Central memory CD8-positive, alpha-beta T cell (primary cell): Measurements from ENCODE around the gene NAALADL2.
"Not testable (repeated sequence)": the region's sequence is repeated elsewhere in the genome, so short reads cannot be mapped to it uniquely, and the experiment has no call there.

Experiments
- ATAC-seq: fragments of 150-1000 bp; cut with Tn5 transposase; replicated peaks from 2 replicates; pipeline ENCODE4 v1.10.0; 2022; ENCODE audit warnings: mild to moderate bottlenecking, moderate FRiP score, moderate number of reproducible peaks; ENCODE audit not compliant: poor library complexity, severe bottlenecking; ENCODE audit errors: extremely low read depth
- DNase-seq, 2 donors: peaks; one replicate each; pipeline ENCODE4 v3.0.0; 2021; ENCODE audit warnings: low spot score in 2 of 2
- H3K27ac Mint-ChIP-seq: one replicate; pipeline ENCODE4 v1.8.0; 2022; ENCODE audit warnings: low read depth, mild to moderate bottlenecking, moderate library complexity, mixed read lengths
- H3K27me3 Mint-ChIP-seq: one replicate; pipeline ENCODE4 v1.8.0; 2022; ENCODE audit warnings: mixed read lengths
- H3K36me3 Mint-ChIP-seq: one replicate; pipeline ENCODE4 v1.8.0; 2022; ENCODE audit warnings: mild to moderate bottlenecking, moderate library complexity, mixed read lengths; ENCODE audit not compliant: insufficient read depth
- H3K4me1 Mint-ChIP-seq: one replicate; pipeline ENCODE4 v1.8.0; 2022; ENCODE audit warnings: mixed read lengths
- H3K4me3 Mint-ChIP-seq: one replicate; pipeline ENCODE4 v1.8.0; 2022; ENCODE audit warnings: mild to moderate bottlenecking, moderate library complexity, mixed read lengths
- H3K9me3 Mint-ChIP-seq: one replicate; pipeline ENCODE4 v1.8.0; 2022; ENCODE audit warnings: mixed read lengths

NAALADL2 gene

GRCh38 chr3:175410251-175410650, 551.1 kb downstream of the NAALADL2 start:
- Mint-ChIP-seq H3K4me3 (no peak overlapping the region), H3K27ac (no peak overlapping the region), H3K4me1 (no peaks in the 10 kb centered on the region), H3K9me3 (peaks cover 10% of the 10 kb centered on the region), H3K27me3 (no peaks in the 10 kb centered on the region), H3K36me3 (no peaks in the 10 kb centered on the region)
- no peak for DNase-seq
- no peak for ATAC-seq

GRCh38 chr3:175411405-175411804, 552.3 kb downstream of the NAALADL2 start:
- Mint-ChIP-seq H3K4me1 (no peaks in the 10 kb centered on the region), H3K36me3 (no peaks in the 10 kb centered on the region), H3K27me3 (no peaks in the 10 kb centered on the region), H3K9me3 (peaks cover 10% of the 10 kb centered on the region), H3K27ac (no peak overlapping the region), H3K4me3 (no peak overlapping the region)
- ATAC-seq (no peak), DNase-seq (no peak)

- no peak for DNase-seq
- H3K4me3 Mint-ChIP-seq: no peak overlapping the region
- H3K9me3 Mint-ChIP-seq: peaks cover 10% of the 10 kb centered on the region
- H3K36me3 Mint-ChIP-seq: no peaks in the 10 kb centered on the region
- H3K27me3 Mint-ChIP-seq: no peaks in the 10 kb centered on the region
- ATAC-seq: no peak
- no peak overlapping the region for H3K27ac Mint-ChIP-seq
- H3K4me1 Mint-ChIP-seq: no peaks in the 10 kb centered on the region
Measured at GRCh38 chr3:175411946-175412345, 552.8 kb downstream of the NAALADL2 start.

GRCh38 chr3:175413926-175414325, 554.8 kb downstream of the NAALADL2 start:
- no peak overlapping the region for H3K4me3 Mint-ChIP-seq
- ATAC-seq: no peak
- no peaks in the 10 kb centered on the region for H3K4me1 Mint-ChIP-seq
- no peaks in the 10 kb centered on the region for H3K36me3 Mint-ChIP-seq
- no peak overlapping the region for H3K27ac Mint-ChIP-seq
- H3K9me3 Mint-ChIP-seq: peaks cover 19% of the 10 kb centered on the region
- no peak for DNase-seq
- no peaks in the 10 kb centered on the region for H3K27me3 Mint-ChIP-seq

GRCh38 chr3:175416600-175416999, 557.5 kb downstream of the NAALADL2 start:
- Mint-ChIP-seq H3K4me3 (no peak overlapping the region), H3K4me1 (no peaks in the 10 kb centered on the region), H3K9me3 (peaks cover 13% of the 10 kb centered on the region), H3K27ac (no peak overlapping the region), H3K36me3 (no peaks in the 10 kb centered on the region), H3K27me3 (no peaks in the 10 kb centered on the region)
- ATAC-seq: no peak
- no peak for DNase-seq

- no peak for ATAC-seq
- Mint-ChIP-seq H3K9me3 (peaks cover 16% of the 10 kb centered on the region), H3K4me3 (no peak overlapping the region), H3K36me3 (no peaks in the 10 kb centered on the region), H3K27me3 (no peaks in the 10 kb centered on the region), H3K4me1 (no peaks in the 10 kb centered on the region), H3K27ac (no peak overlapping the region)
- DNase-seq: no peak
Measured at GRCh38 chr3:175417426-175417825, 558.3 kb downstream of the NAALADL2 start.

GRCh38 chr3:175421902-175422301, 562.8 kb downstream of the NAALADL2 start:
- Mint-ChIP-seq H3K9me3 (peaks cover 16% of the 10 kb centered on the region), H3K4me3 (no peak overlapping the region), H3K27ac (no peak overlapping the region), H3K36me3 (no peaks in the 10 kb centered on the region), H3K27me3 (no peaks in the 10 kb centered on the region), H3K4me1 (no peaks in the 10 kb centered on the region)
- DNase-seq: no peak
- no peak for ATAC-seq

GRCh38 chr3:175422744-175423143, 563.6 kb downstream of the NAALADL2 start:
- H3K27ac Mint-ChIP-seq: no peak overlapping the region

GRCh38 chr3:175423848-175424247, 564.7 kb downstream of the NAALADL2 start:
- DNase-seq, ATAC-seq, H3K36me3 Mint-ChIP-seq, H3K4me3 Mint-ChIP-seq, H3K4me1 Mint-ChIP-seq, H3K27ac Mint-ChIP-seq, H3K9me3 Mint-ChIP-seq, H3K27me3 Mint-ChIP-seq: not testable (repeated sequence)

More at GRCh38 chr3:175422744-175423143, 563.6 kb downstream of the NAALADL2 start:
- Mint-ChIP-seq H3K27me3 (no peaks in the 10 kb centered on the region), H3K4me3 (no peak overlapping the region), H3K4me1 (no peaks in the 10 kb centered on the region), H3K9me3 (peaks cover 14% of the 10 kb centered on the region), H3K36me3 (no peaks in the 10 kb centered on the region)
- no peak for DNase-seq
- ATAC-seq: no peak

GRCh38 chr3:175426805-175427204, 567.7 kb downstream of the NAALADL2 start:
- Mint-ChIP-seq H3K27me3 (no peaks in the 10 kb centered on the region), H3K9me3 (peaks cover 1% of the 10 kb centered on the region), H3K27ac (no peak overlapping the region), H3K4me1 (no peaks in the 10 kb centered on the region), H3K36me3 (no peaks in the 10 kb centered on the region), H3K4me3 (no peak overlapping the region)
- ATAC-seq (no peak), DNase-seq (no peak)

GRCh38 chr3:175428466-175428865, 569.3 kb downstream of the NAALADL2 start:
- no peaks in the 10 kb centered on the region for H3K27me3 Mint-ChIP-seq
- H3K4me1 Mint-ChIP-seq: no peaks in the 10 kb centered on the region
- no peaks in the 10 kb centered on the region for H3K36me3 Mint-ChIP-seq
- DNase-seq (no peak), ATAC-seq (no peak)
- no peak overlapping the region for H3K27ac Mint-ChIP-seq
- no peak overlapping the region for H3K4me3 Mint-ChIP-seq
- H3K9me3 Mint-ChIP-seq: peaks cover 11% of the 10 kb centered on the region

GRCh38 chr3:175430983-175431773, 572.0 kb downstream of the NAALADL2 start:
- Mint-ChIP-seq H3K27ac (no peak overlapping the region), H3K4me3 (no peak overlapping the region), H3K4me1 (no peaks in the 10 kb centered on the region), H3K9me3 (peaks cover 11% of the 10 kb centered on the region), H3K36me3 (no peaks in the 10 kb centered on the region), H3K27me3 (no peaks in the 10 kb centered on the region)
- DNase-seq (no peak), ATAC-seq (no peak)

- Mint-ChIP-seq H3K9me3 (peaks cover 11% of the 10 kb centered on the region), H3K27me3 (no peaks in the 10 kb centered on the region), H3K4me1 (no peaks in the 10 kb centered on the region), H3K36me3 (no peaks in the 10 kb centered on the region), H3K27ac (no peak overlapping the region), H3K4me3 (no peak overlapping the region)
- ATAC-seq (no peak), DNase-seq (no peak)
Measured at GRCh38 chr3:175432376-175433025, 573.4 kb downstream of the NAALADL2 start.
